KMS-11 (cell line): ENCODE results near the gene INTS13.

Experiments used
- H2AFZ ChIP-seq: fragments of 200-600 bp; sonication (generic); 2 replicates; pipeline ENCODE4 v1.6.1; 2016; ENCODE audit warnings: antibody characterized with exemption, mixed run types, low read depth
- H3K27ac ChIP-seq: fragments of 200-600 bp; sonication (generic); 2 replicates; pipeline ENCODE4 v1.6.1; 2016; ENCODE audit warnings: mild to moderate bottlenecking, mixed run types
- H3K27me3 ChIP-seq: fragments of 200-600 bp; sonication (generic); 2 replicates; pipeline ENCODE4 v1.6.1; 2017; ENCODE audit warnings: mild to moderate bottlenecking, low read depth, mixed run types, moderate library complexity; ENCODE audit not compliant: insufficient read depth
- H3K36me3 ChIP-seq: fragments of 200-600 bp; sonication (generic); 2 replicates; pipeline ENCODE4 v1.6.1; 2017; ENCODE audit warnings: mild to moderate bottlenecking, mixed run types; ENCODE audit not compliant: insufficient read depth
- H3K4me1 ChIP-seq: fragments of 200-600 bp; sonication (generic); 2 replicates; pipeline ENCODE4 v1.6.1; 2016; ENCODE audit warnings: mild to moderate bottlenecking, low read depth, mixed run types; ENCODE audit not compliant: poor library complexity, severe bottlenecking
- H3K4me2 ChIP-seq: fragments of 200-600 bp; sonication (generic); 2 replicates; pipeline ENCODE4 v1.7.0; 2016; ENCODE audit warnings: mild to moderate bottlenecking, mixed run types
- H3K4me3 ChIP-seq: fragments of 200-600 bp; sonication (generic); IDR thresholded peaks from 2 replicates; pipeline ENCODE4 v1.6.1; 2017; ENCODE audit warnings: low read depth, low read length, mixed read lengths; ENCODE audit not compliant: insufficient read depth
- H3K79me2 ChIP-seq: fragments of 200-600 bp; sonication (generic); 2 replicates; pipeline ENCODE4 v1.6.1; 2016; ENCODE audit warnings: low read depth, mixed run types; ENCODE audit not compliant: insufficient read depth
- H3K9ac ChIP-seq: fragments of 200-600 bp; sonication (generic); 2 replicates; pipeline ENCODE4 v1.6.1; 2016; ENCODE audit warnings: mild to moderate bottlenecking, mixed run types
- H4K20me1 ChIP-seq: fragments of 200-600 bp; sonication (generic); 2 replicates; pipeline ENCODE4 v1.6.1; 2016; ENCODE audit warnings: mild to moderate bottlenecking, mixed run types; ENCODE audit not compliant: insufficient read depth
- TF ChIP-seq, protein P1 (sequence below): fragments of 200-600 bp; sonication (generic); conservative IDR thresholded peaks from 2 replicates; pipeline ENCODE4 v1.6.1; 2017; ENCODE audit warnings: low read depth, mild to moderate bottlenecking, antibody characterized with exemption, low read length, moderate library complexity, mixed read lengths

Gene INTS13

DNA sequence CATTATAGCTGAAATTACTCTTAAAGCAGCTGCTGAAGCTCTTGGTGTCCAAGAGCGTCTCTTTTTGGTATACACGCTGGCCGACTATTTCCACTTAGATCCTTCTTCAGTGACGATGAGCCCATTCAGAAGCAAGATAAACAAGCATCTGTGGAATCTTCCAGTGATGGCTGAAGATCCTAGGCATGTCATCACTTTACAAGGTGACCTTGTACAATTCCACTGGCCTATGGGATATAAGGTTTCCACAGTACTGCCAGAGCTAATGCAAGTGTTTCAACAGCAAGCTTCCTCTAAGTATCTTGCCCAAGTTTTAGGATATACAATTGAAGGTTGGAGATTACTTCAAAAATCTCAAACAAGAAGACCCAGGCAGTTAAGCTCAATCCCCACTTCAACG lies 47.0 kb downstream of the INTS13 start:
- H3K4me3 ChIP-seq, result no peak overlapping the region
- H3K36me3 ChIP-seq, result no peaks in the 10 kb centered on the region
- no peaks in the 10 kb centered on the region for H3K79me2 ChIP-seq
- no peak overlapping the region for H3K4me2 ChIP-seq
- TF ChIP-seq, protein P1, sequence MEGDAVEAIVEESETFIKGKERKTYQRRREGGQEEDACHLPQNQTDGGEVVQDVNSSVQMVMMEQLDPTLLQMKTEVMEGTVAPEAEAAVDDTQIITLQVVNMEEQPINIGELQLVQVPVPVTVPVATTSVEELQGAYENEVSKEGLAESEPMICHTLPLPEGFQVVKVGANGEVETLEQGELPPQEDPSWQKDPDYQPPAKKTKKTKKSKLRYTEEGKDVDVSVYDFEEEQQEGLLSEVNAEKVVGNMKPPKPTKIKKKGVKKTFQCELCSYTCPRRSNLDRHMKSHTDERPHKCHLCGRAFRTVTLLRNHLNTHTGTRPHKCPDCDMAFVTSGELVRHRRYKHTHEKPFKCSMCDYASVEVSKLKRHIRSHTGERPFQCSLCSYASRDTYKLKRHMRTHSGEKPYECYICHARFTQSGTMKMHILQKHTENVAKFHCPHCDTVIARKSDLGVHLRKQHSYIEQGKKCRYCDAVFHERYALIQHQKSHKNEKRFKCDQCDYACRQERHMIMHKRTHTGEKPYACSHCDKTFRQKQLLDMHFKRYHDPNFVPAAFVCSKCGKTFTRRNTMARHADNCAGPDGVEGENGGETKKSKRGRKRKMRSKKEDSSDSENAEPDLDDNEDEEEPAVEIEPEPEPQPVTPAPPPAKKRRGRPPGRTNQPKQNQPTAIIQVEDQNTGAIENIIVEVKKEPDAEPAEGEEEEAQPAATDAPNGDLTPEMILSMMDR, result no peak
- no peaks in the 10 kb centered on the region for H3K27me3 ChIP-seq
- H4K20me1 ChIP-seq, result no peaks in the 10 kb centered on the region
- no peak overlapping the region for H3K9ac ChIP-seq
- no peak overlapping the region for H3K27ac ChIP-seq
- no peaks in the 10 kb centered on the region for H3K4me1 ChIP-seq
- H2AFZ ChIP-seq, result no peak overlapping the region

DNA sequence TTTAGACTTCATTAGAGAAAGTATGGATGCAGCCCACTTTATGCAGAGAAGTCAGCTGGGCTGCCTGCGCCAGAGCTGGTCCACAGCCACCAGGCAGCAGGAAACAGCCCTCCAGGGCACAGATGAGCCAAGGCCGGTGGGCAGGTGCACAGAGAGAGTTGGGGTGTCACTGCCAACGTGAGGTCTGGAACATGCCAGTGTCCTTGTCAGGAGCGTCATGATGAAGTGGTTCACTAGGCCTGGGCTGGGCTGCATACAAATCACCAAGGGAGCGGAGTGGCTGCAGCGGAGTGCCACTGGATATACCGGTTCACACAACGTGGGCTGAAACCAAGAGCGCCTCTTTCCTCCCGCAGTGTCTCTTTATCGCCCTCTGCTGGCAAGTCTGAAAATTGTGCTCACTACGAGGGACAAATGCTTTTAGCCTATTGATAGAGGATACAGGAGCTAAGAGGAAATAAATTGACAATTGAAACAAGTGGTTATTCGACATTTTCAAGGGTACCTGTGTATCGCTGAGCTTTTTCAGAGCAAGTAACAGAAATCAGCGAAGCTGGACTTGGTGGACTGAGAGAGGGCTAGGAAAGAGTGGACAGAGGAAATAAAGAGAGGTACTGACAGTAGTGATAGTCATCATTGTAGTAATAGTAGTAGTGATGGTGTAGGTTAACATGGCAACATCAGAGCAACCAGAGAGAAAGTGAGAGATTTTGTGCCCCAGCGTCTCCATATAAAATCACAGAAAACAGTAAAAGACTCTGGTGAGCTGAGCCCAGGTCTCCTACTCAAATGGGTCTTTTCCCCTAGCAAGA lies 52.8 kb downstream of the INTS13 start:
- Histone ChIP-seq H4K20me1 (no peaks in the 10 kb centered on the region), H2AFZ (peak overlapping the region; percentile 94), H3K36me3 (no peaks in the 10 kb centered on the region), H3K79me2 (no peaks in the 10 kb centered on the region), H3K4me1 (peaks cover 3% of the 10 kb centered on the region), H3K27ac (no peak overlapping the region), H3K27me3 (no peaks in the 10 kb centered on the region), H3K4me3 (no peak overlapping the region), H3K9ac (no peak overlapping the region), H3K4me2 (peak overlapping the region; percentile 57)
- TF ChIP-seq, protein P1, result peak; percentile 91

DNA sequence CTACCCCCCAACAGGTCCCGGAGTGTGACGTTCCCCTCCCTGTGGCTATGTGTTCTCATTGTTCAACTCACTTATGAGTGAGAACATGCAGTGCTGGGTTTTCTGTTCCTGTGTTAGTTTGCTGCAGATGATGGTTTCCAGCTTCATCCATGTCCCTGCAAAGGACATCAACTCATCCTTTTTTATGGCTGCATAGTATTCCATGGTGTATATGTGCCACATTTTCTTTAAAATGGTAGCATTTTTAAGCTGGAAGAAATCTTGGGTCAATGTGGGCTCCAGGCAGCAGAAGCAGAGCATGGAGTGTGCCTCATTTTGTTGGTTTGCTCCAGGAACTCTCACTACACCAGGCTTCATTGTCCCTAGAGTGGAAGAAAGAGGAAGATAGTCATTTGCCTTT lies 57.2 kb downstream of the INTS13 start:
- no peaks in the 10 kb centered on the region for H3K36me3 ChIP-seq
- H3K9ac ChIP-seq, result no peak overlapping the region
- H3K4me1 ChIP-seq, result peaks cover 3% of the 10 kb centered on the region
- H3K4me2 ChIP-seq, result no peak overlapping the region
- no peak overlapping the region for H3K4me3 ChIP-seq
- H3K27me3 ChIP-seq, result no peaks in the 10 kb centered on the region
- no peaks in the 10 kb centered on the region for H4K20me1 ChIP-seq
- no peak overlapping the region for H3K27ac ChIP-seq
- TF ChIP-seq, protein P1, result no peak
- H2AFZ ChIP-seq, result no peak overlapping the region
- no peaks in the 10 kb centered on the region for H3K79me2 ChIP-seq

DNA sequence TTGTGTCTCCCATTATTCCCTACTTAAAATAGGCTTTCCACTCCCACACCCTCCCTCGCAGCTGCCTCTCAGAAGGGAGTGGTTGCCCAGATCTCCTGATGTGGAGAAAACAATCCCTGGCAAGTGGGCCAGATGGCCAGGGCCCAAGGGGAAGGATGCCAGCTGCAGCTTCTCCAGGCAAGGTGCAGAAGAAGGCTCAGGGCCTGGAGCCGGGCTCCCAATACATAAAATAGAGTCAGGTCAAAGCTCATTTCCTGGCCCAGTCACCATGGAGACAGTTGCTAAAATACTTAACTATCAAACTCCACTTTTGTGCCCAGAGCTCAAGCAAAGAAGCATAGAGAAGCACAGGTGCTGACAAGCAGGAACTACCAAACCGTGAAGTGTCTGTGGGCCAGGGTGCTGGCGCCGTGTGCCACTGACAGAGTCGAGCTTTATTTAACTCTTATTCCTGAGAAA lies 59.1 kb downstream of the INTS13 start:
- TF ChIP-seq, protein P1, result no peak
- Histone ChIP-seq H3K4me3 (no peak overlapping the region), H3K36me3 (no peaks in the 10 kb centered on the region), H3K4me2 (no peak overlapping the region), H3K9ac (no peak overlapping the region), H3K27ac (no peak overlapping the region), H4K20me1 (no peaks in the 10 kb centered on the region), H3K79me2 (no peaks in the 10 kb centered on the region), H2AFZ (no peak overlapping the region), H3K27me3 (no peaks in the 10 kb centered on the region), H3K4me1 (no peaks in the 10 kb centered on the region)
